HG03159 (cell line): ENCODE data around the gene ZEB1.

Experiments
- ATAC-seq: cut with Tn5 transposase; IDR thresholded peaks from one replicate; pipeline ENCODE4 v1.9.1; 2021; ENCODE audit warnings: mild to moderate bottlenecking, moderate library complexity; ENCODE audit not compliant: unreplicated experiment

Gene ZEB1

DNA sequence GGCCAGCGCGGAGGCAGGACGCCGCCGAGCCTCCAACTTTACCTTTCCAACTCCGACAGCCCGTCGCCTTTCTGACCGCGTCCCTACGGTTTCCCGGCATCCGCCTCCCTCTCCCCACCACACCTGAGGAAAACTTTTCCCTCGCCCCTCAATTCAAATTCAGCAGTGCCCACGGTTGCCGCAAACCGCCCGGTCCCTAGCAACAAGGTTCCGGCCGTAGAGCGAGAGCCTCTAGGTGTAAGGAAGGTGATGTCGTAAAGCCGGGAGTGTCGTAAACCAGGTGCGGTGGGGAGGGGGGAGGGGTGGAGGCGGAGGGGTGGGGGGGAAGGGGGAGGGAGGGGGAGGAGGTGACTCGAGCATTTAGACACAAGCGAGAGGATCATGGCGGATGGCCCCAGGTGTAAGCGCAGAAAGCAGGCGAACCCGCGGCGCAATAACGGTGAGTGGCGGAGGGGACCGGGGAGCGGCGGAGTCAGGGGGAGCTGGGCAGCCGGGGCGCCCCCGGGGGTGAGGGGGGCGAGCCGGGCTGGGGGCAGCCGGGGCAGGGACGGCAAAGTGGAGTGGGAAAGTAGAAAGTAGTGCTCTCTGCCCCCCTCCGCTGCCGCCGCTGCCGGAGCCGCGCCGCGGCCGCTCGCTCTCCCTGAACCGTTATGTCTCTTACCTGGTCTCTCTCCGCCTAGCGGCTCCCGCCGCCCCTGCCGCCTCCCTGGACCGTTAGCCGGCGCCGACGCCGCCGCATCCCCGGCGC lies at the start of gene ZEB1:
Gene ZEB1, plus strand, starts transcription at position 363 of the 748 bp plus-strand sequence. Its CDS starts 19 bp downstream, at position 382.
- ATAC-seq = peak; percentile 38

DNA sequence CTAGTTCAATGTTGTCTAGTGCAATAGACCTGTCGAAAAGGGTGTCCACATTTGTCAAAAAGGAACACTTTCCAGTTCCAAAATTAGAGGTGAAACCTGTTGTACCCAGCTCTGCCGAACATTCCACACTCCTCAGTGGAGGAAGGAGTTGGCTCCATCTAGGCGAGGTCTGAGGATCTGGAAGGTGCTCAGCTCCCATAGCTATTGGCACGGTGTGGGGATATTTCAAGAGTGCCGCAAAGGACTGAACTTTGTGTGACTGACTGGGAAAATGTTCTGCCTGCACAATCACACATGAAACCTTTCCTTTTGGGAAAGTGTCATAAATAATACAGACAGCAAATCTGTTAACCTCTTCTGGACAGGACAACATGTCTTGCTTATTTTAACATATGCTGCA lies 48.1 kb upstream of the ZEB1 start:
- no peak for ATAC-seq

DNA sequence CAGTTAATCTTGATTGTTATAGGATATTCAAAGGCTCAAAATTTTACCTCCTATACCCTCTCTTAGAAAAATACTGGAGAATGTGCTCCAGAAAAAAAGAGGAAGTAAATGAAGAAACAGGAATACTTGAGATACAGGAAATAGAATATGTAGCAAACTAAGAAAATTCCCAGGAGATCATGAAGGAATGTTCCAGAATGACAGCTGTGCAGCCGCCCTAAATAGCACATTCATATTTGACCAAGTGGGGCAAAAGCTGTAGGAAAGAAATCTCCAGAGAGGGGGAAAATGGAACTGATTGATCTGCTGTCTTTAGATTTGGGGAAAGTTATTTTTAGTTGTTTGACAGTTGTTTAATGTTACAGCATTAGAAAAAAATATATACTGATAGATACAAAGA lies 46.2 kb upstream of the ZEB1 start:
- no peak for ATAC-seq

DNA sequence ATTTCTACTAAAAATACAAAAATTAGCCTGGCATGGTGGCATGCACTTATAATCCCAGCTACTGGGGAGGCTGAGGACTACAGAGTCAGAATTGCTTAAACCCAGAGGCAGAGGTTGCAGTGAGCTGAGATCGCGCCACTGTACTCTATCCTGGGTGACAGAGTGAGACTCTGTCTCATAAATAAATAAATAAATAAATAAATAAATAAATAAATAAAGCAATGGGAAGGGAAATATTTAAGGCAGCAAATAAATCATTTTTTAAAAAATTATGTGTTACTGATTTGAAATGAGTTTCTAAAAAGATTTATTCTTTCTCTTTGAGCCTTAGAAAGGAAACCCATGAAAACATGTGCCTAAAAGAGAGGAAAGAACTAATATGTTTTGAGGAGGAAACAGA lies 45.2 kb upstream of the ZEB1 start:
- no peak for ATAC-seq

DNA sequence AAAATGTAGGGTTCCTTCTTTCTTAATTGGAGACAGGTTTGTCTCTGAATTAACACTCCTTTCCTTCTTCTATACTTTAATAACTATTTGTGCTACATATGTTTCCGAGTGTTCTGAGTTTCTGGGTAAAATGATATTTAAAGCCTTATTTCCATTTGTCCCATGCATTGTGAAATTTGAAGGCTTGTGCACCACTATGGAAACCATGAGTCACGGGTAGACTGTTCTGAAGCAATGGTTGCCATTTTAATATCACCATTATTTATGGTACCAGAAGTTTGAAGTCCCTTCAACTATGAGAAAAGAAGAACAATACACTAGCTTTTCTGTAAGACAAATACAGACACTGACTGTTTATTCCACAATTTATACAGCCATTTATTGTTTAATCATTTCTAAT lies 44.7 kb upstream of the ZEB1 start:
- ATAC-seq = no peak

DNA sequence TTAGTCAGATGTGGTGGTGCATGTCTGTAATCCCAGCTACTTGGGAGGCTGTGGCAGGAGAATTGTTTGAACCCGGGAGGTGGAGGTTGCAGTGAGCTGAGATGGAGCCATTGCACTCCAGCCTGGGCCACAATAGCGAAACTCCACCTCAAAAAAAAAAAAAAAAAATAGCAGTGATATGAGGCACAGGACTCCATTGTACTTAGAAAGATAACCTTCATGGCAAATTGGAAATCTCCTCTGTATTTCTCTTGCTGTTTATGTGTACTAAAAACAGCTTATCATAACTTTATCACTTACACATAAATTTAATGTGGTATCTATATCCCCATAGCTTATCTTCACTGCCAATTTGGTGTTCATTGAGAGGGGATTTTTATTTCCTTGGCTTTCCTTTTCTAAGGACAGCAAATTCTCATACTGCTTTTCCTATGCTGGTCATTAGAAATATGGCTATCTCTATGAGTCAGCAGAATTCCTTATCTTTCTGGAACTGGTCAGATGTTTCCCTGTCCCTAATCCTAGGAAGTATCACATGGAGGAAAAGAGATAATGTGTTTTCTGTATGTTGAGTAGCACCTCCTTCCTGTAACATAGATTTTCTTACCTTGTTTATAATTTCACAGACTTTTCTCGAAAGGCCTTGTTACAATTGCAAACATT lies 40.6 kb upstream of the ZEB1 start:
- no peak for ATAC-seq

DNA sequence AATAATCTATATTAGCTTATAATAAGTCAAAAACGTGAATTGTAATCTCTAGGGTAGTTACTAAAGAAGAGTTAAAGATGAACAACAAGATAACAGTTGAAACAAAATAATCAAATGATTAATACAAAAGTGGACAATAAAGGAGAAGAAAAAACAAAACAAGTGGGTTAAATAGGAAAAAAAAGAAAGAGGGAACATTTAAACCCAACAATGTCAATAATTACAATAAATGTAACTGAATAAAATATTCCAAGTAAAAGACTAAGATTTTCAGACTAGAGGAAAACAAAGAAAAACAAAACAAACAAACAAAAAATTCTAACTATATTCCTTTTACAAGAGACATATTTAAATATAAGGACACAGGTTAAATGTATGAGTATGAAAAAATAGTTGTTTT lies 38.0 kb upstream of the ZEB1 start:
- ATAC-seq = no peak

DNA sequence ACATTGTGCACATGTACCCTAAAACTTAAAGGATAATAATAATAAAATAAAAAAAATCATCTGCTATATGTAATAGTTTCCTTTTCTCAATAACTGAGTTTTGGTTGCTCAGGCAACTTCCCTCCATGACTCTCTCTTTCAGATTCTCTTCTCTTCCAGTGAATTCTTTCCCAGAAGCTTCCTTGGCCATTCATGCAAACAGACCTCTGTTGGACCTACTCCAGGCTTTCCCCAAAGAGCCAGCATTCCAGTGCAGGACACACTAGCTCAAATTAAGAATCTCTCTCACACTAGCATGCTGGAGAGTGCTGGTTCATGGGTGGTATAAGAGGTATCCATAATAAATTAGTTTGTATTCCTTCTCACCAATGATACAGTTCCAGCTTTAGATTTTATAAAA lies 31.0 kb upstream of the ZEB1 start:
- no peak for ATAC-seq

DNA sequence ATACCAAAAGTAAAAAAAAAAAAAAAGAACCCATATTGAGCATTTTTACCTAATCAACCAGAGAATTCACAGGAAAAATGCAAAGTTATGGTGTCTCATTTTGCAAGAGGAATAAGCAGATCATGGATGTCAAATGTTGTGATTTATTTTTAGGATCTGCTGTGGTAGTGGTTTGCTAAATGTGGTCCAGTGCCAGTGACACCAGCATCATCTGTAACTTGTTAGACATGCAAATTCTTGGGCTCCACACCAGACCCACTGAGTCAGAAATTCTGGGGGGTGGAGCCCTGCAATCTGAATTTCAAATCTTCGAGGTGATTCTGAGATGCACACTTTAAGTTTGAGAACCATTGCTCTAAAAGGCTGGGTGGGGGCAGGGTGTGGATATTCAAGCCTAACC lies 30.1 kb upstream of the ZEB1 start:
- ATAC-seq = no peak

DNA sequence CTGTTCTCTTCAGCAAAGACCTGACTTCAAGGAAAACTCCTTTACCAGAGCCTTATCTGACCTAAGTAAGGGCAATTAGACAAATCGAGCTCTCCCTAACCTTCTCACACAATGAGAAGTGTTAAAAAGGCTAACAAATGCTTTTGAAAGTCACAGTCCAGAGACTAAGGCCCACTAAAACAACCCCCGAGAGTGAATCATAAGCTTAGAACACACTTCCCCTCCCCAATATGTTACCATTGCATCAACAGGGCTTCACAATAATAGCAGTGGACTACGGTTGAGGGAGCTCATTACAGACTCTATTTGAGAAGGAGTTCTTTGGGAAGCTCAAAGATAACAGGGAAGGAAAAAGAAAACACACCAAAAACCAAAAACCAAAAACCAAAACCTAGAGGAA lies 28.6 kb upstream of the ZEB1 start:
- ATAC-seq = no peak

DNA sequence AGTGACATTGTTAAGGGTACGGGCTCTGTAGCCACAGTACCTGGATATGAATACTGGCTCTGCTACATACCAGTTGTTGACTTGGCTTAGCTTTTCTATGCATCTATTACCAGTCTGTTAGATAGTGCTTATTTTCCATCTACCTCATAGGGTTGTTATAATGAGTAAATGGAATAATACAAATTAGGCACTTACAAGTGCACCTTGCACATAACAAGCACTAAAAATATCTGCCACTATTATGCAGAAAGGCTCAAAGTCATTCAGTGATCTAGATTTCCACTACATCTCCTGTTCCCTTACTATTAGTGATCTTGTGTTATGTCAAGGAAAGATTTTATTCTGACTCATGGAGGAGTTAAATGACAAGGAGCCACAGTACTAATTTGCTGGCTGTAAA lies 27.9 kb upstream of the ZEB1 start:
- ATAC-seq = no peak

DNA sequence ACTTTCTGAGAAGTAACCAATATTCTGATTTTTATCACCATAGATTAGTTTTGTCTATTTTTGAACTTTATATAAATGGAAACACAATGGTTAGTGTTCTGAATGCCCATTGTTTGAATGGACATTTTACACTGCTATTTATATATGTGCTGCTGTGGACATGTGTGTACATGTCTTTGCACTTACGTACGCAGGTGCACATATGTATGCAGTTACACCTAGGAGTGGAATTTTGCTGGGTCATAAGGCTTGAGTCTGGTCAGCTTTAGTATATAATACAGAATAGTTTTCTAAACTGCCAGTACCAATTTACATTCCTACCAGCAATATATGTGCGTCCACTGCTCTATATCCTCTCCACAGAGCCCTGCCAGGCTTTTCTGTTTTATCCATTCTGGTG lies 24.5 kb upstream of the ZEB1 start:
- ATAC-seq = no peak

DNA sequence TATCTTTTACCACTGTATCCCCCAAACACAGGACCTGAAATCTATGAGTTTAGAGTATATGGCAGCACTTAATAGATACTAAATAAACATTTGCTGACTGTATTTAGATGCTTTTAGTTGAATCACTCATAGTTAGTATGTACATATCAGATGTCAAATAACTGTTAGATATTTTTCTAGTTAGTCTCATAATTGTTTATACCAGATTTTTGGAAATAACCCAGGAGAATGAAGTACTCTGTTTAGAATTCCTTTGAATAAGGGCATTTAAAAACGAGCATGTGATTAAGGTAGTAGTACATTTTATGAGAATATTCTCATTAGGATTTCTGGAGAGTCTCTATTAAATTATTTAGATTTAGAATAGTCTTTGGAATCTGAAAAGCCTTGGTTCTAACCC lies 22.3 kb upstream of the ZEB1 start:
- no peak for ATAC-seq

DNA sequence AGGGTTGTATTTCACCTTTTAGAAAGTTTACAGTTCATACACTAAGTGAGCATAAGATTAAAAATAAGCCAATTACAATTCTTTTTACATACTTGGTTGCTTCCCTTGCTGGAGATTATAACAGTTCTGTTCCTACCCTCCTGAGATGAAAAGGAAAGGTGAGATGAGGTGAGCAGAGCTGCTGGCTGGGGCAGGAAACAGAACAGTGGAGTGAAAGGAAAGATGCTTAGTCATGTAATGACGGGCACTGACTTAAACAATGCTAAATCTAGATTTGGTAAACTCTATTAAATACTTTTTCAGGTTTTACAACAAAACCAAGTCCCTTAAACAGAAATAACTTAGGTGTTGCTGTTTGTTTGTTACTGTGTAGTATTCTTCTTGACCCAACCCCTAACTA lies 19.9 kb upstream of the ZEB1 start:
- no peak for ATAC-seq

DNA sequence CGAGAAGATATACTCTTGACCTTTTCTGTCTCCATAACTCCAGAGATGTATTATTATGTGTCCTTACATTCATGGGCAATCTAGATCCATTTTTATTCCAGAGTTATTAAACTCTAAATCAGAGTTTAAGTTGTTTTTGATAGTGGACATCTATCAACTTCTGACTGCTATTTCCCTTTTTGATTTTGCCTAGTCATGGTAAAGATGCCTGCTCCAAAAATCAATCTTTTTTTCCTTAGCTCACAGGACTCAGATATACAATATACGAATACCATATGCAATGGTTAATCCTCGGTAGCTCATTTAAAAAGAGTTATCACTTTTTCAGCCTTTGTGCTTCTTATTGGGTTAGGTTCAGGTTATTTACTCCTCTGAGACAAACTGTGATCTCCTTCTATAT lies 15.8 kb upstream of the ZEB1 start:
- ATAC-seq = no peak

DNA sequence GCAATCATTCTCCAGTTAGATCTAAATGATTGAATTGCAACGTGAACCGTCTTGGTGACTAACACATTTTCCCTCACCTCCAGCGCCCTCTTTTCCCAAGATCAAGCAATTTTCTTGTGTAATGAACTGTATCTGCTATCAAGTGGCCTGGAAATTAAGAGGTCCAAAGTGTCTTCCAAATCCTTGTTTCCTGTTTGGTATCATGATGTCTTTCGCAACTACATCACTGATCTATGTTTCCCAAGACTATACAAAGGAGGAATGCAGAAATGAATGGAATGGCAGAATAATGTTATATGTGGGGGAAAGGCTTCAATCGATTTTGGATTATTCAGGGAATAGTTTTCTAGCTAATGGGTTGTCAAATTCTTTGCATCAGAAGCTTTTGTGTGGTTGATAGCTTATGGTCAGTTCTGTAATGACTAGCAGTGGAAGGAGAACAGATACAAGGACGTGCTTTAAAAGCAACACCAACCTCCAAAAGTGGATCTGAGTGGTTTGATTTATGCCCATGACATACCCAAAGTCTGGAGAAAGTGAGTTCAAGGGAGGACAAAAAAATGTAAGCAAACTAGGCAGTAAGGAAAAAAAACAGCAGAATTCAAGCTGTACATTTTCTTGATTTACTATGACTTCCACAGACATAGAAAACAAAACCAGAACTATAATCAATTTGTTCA lies 14.6 kb upstream of the ZEB1 start:
- ATAC-seq = no peak

DNA sequence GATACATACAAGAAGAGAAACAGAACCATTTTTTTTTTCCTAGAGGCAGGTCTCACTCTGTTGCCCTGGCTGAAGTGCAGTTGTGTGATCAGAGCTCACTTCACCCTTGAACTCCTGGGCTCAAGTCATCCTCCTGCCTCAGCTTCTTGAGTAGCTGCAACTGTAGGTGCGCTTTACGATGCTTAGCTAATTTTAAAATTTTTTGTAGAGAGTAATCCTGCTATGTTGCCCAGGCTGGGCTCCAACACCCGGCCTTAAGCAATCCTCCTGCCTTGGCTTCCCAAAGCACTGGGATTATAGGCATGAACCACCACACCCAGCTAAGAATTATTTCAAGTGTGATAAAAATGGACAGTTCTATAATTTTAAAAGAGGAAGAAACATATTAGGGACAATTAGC lies 5.6 kb upstream of the ZEB1 start:
- ATAC-seq = no peak

DNA sequence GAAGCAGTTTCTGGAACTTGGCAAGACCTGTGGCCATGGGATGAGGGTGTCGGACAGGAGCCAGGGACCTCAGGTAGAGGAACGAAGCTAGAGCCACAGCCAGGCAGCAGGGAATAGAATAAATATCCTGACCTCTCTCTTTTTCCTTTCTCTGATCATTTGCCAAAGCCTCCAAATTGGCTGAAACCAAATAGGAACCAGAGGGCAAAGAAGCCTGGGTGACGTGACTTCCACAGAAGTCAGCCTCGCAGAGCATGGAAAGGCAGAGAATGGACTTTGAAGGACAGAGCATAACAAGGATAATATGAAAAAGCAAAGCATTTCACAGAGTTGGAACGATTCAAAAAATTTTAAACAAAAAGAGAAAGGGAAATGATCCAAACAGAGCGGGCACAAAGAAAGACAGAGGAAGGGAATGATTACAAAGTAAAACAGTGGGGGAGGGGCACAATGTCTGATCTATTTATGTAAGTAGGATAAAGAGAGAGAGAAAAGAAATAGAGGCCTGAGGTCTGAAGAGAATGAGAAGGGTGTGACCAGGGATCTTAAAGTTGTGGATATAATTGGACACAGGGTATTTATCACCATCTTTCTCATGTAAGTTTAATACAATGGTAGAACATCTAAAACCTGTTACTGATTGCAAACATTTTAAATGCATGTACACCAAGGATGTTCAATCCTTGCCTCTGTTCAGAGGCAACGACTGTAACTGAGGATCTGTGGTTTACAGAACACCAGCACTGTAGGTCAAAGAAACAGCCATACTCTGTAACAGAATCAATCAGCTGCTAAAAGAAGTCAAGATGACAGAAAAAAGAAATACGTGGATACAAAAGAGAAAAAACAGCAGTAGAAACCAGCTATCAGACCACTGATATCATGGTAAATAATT lies 4.5 kb upstream of the ZEB1 start:
- ATAC-seq = no peak

DNA sequence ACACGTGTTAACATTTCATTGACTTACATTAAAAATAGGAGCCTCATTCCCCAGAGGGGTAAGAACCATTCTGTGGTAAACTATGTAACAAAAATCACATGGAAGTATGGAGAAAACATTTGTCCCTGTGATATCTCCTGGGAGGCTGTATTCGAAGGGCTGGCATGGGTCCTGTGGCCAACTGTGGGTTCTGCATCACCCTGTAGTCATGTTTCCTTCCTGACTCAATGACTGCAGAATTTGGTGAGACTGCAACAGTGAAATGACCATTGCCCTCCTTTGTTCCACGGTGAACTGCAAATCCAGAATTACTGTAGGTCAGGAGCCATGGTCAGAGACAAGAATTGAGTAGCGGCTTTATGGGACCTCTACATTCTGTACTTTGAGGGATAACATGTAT lies 3.6 kb upstream of the ZEB1 start:
- ATAC-seq = no peak

DNA sequence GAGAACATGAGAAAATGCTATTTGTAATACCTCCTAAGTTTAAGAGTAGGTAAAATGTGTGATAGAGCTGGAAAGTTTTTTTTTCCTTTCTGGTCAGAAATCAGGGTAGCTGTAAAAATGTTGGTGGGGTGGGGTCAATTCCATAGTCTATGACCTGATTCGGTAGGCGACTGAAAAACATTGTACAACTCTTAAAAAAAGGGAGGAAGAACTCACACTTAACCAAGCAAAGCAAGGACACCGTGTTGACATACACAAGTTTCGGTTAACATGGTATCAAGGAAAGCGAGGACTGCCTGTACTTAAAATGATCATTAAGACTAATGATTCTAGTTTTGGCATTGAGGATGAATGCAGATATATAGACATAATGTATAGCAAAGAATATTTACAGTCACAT lies 1.8 kb upstream of the ZEB1 start:
- ATAC-seq = no peak

DNA sequence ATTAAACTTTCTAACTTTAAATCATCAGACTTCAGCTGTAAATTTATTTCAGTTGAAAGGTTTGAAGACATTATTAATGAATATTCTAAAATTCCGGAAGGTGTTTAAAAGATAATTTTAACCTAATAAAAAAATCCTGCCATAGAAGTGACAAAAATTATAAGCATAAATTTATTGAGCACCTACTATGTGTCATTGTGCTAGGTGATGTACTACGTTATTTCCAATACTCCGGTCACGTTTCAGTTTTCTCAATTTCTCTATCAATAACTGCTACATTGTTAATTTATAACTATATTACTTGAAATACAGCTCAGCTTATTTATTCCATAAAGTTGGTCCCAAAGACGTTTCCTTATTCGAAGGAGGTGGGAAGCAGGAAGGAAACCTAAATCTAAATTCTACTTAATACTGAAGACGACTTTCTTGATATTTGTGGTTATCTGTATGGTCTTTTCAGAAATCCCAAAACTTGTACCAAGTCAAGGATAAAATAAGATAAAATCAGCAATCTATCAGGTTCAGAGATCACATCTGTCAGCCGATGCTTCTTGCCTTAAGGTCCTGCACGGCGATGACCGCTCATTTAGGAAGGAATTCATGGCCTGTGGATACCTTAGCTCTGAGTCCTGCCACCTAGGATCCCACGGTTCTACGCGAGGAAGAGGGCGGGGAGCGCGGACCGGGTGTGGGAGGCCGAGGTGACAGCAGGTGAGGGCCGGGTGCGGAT lies 1.2 kb upstream of the ZEB1 start:
- ATAC-seq = no peak
